Endodermal cell (in vitro differentiated cells): Measurements from ENCODE around the gene AUTS2. TPM values are rescaled to one million over a fixed set of nuclear protein-coding genes. Genes with fewer than 3 reads are reported as not detected.

ENCODE experiments used
- DNase-seq: peaks from one replicate; pipeline ENCODE4 v3.0.0-alpha.2; 2017
- H3K27ac ChIP-seq: 2 replicates; pipeline ENCODE4 v1.5.1; 2013; ENCODE audit warnings: mild to moderate bottlenecking, low read depth, low read length, moderate library complexity
- H3K27me3 ChIP-seq: 2 replicates; pipeline ENCODE4 v1.6.1; 2013; ENCODE audit warnings: mild to moderate bottlenecking, low read length, moderate library complexity; ENCODE audit not compliant: insufficient read depth, control insufficient read depth, poor library complexity, severe bottlenecking
- H3K36me3 ChIP-seq: 2 replicates; pipeline ENCODE4 v1.7.0; 2013; ENCODE audit warnings: mild to moderate bottlenecking, low read length, moderate library complexity; ENCODE audit not compliant: control insufficient read depth, insufficient read depth
- H3K4me1 ChIP-seq: one replicate; pipeline ENCODE4 v1.7.0; 2013; ENCODE audit warnings: low read length; ENCODE audit not compliant: control insufficient read depth, insufficient read depth
- H3K4me3 ChIP-seq: 2 replicates; pipeline ENCODE4 v1.5.1; 2013; ENCODE audit warnings: mild to moderate bottlenecking, low read length, moderate library complexity
- H3K9ac ChIP-seq: 2 replicates; pipeline ENCODE4 v1.6.1; 2013; ENCODE audit warnings: mild to moderate bottlenecking, low read length, moderate library complexity; ENCODE audit not compliant: poor library complexity, severe bottlenecking; ENCODE audit errors: extremely low read depth
- H3K9me3 ChIP-seq: 2 replicates; pipeline ENCODE4 v1.6.1; 2013; ENCODE audit warnings: mild to moderate bottlenecking, low read length, moderate library complexity; ENCODE audit not compliant: control insufficient read depth
- H3K27ac Mint-ChIP-seq: 2 replicates; pipeline ENCODE4 v1.8.0; 2020; ENCODE audit warnings: mixed read lengths
- H3K27me3 Mint-ChIP-seq: 2 replicates; pipeline ENCODE4 v1.8.0; 2021; ENCODE audit warnings: mild to moderate bottlenecking, mixed read lengths; ENCODE audit not compliant: insufficient read depth
- H3K36me3 Mint-ChIP-seq: 2 replicates; pipeline ENCODE4 v1.8.0; 2020; ENCODE audit warnings: low read depth, mixed read lengths
- H3K4me1 Mint-ChIP-seq: 2 replicates; pipeline ENCODE4 v1.8.0; 2020; ENCODE audit warnings: mixed read lengths
- H3K4me3 Mint-ChIP-seq: 2 replicates; pipeline ENCODE4 v1.8.0; 2020; ENCODE audit warnings: mild to moderate bottlenecking, moderate library complexity, mixed read lengths
- H3K9me3 Mint-ChIP-seq: 2 replicates; pipeline ENCODE4 v1.8.0; 2020; ENCODE audit warnings: mild to moderate bottlenecking, mixed read lengths
- CTCF ChIP-seq: fragments of 200-600 bp; sonication (generic); conservative IDR thresholded peaks from 2 replicates; pipeline ENCODE4 v1.5.0; 2021; ENCODE audit warnings: antibody characterized with exemption, mild to moderate bottlenecking
- WGBS, 2 experiments: methylation state at CpG; one replicate each; pipeline versions ENCODE4 v1.1.5 to v1.1.7; 2013; ENCODE audit warnings: missing lambda C conversion rate in 2 of 2, mixed read lengths in 1 of 2; ENCODE audit not compliant: insufficient coverage in 1 of 2, insufficient read length in 1 of 2; 5-methylcytosine and 5-hydroxymethylcytosine counted together
- total RNA-seq, 2 donors: library from RNA; stranded (reverse); fragmentation: NEBNext Ultra II Directional in 1 of 2; extraction: Animal tissue kit (Norgen Biotek cat#: 25700) in 1 of 2; gene quantifications; 2 replicates in 1 of 2; 3 replicates in 1 of 2; pipeline ENCODE4 v1.2.1, GENCODE V29; 2021

Gene AUTS2
- total RNA-seq, 2 donors from 2014 or later, result 76.8 to 106 TPM

DNA sequence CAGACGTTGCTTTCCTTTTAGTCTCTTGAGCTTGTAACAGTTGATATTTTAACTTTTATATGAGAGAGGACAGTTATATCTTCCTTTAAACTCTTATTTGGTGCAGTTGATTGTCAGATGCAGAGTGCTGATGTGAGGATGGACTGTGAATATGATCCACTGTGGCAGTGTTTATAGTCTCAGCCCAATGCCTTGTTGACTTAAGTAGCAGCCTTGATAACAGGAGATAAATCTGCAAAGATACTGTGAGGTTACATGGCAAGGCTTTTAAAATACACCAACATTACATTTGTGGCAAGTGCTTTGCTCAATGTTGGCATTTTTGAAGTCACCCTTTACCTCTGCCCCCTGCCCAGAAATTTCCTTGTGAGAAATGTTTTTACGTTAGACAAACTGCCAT, 206.7 kb downstream of the AUTS2 start:
- WGBS, 2 experiments, result 77 to 100% methylated on average over 1 to 2 of the region's 2 CpGs
- Mint-ChIP-seq H3K9me3 (no peaks in the 10 kb centered on the region), H3K27ac (no peak overlapping the region), H3K27me3 (no peaks in the 10 kb centered on the region), H3K4me1 (peaks cover 50% of the 10 kb centered on the region), H3K4me3 (no peak overlapping the region), H3K36me3 (peaks cover 8% of the 10 kb centered on the region)
- Histone ChIP-seq H3K4me1 (peaks cover 33% of the 10 kb centered on the region), H3K27ac (no peak overlapping the region), H3K27me3 (no peaks in the 10 kb centered on the region), H3K36me3 (no peaks in the 10 kb centered on the region), H3K9me3 (no peaks in the 10 kb centered on the region), H3K4me3 (no peak overlapping the region), H3K9ac (no peak overlapping the region)
- no peak for TF ChIP-seq CTCF
- DNase-seq, result no peak

DNA sequence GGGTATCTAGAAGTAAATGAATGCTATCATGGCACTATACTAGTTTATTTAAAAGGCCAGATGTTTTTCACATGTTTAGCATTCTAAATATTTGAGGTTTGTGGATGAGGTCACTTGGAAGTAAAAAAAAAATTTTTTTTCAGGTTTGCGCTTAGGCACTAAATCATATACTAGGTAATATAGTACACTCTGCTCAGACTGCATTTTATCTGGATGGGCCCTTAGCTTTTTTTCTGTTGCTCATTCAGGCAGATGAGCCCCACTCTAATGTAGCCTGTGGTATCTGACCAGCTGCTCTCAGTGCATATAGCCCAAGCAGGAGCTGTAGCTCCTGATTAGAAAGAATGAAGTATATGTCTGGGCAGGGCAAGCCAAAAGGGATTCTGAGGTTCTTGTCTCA, 210.1 kb downstream of the AUTS2 start:
- no peaks in the 10 kb centered on the region for H3K27me3 ChIP-seq
- H3K27me3 Mint-ChIP-seq, result no peaks in the 10 kb centered on the region
- no peak overlapping the region for H3K27ac ChIP-seq
- no peaks in the 10 kb centered on the region for H3K9me3 ChIP-seq
- H3K4me3 ChIP-seq, result no peak overlapping the region
- H3K36me3 Mint-ChIP-seq, result peaks cover 8% of the 10 kb centered on the region
- no peak for TF ChIP-seq CTCF
- 100% methylated on average over 1 of the region's 1 CpG; no CpG with 5 or more reads in 1 of the 2 experiments for WGBS, 2 experiments
- H3K4me1 Mint-ChIP-seq, result peaks cover 48% of the 10 kb centered on the region
- no peaks in the 10 kb centered on the region for H3K9me3 Mint-ChIP-seq
- no peak overlapping the region for H3K27ac Mint-ChIP-seq
- no peak for DNase-seq
- H3K9ac ChIP-seq, result no peak overlapping the region
- H3K36me3 ChIP-seq, result no peaks in the 10 kb centered on the region
- peaks cover 25% of the 10 kb centered on the region for H3K4me1 ChIP-seq
- H3K4me3 Mint-ChIP-seq, result no peak overlapping the region

DNA sequence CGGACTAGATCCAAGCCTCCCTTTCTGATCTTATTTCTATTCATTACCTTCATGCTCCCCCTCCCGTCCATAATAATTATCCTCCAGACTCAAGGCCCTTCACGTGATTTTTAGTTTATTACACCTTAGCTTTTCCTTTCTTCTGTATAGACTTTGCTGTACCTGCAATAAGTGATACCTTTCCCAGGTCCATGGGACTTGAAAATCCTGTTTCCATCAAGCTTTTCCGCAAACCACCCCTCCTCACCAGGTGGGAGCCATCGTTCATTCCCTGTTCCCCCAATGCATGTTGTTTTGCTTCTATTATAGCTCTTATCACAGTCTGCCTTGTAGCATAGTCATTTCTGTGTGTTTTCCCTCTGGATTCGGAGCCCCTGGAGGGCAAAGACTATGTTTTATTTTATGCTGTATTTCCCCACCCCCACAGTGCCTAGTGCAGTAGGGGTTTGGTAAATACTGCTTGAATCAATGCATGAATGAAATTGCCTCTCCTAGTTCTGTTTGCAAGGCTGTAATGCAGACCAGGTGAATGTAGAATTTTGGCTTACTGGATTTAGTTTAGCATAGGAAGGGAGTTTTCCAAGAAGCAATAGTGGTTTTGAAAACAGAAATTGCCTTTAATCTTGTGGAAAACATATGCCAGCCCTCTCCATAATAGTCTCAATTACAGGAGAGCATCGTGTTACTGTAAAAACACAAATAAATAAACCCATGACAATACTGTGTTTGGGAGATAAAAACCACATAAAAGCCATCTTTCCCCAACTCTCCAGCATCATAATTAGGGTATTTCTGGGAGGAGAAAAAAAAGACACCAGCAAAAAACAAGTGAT, 213.4 kb downstream of the AUTS2 start:
- Mint-ChIP-seq H3K36me3 (peaks cover 8% of the 10 kb centered on the region), H3K4me3 (no peak overlapping the region)
- 91 to 94% methylated on average over 4 to 7 of the region's 7 CpGs for WGBS, 2 experiments

More for the DNA sequence above, 213.4 kb downstream of the AUTS2 start:
- H3K27me3 Mint-ChIP-seq, result no peaks in the 10 kb centered on the region
- Histone ChIP-seq H3K27ac (no peak overlapping the region), H3K36me3 (no peaks in the 10 kb centered on the region), H3K9me3 (no peaks in the 10 kb centered on the region), H3K4me3 (no peak overlapping the region), H3K9ac (no peak overlapping the region), H3K4me1 (peaks cover 28% of the 10 kb centered on the region), H3K27me3 (no peaks in the 10 kb centered on the region)
- H3K27ac Mint-ChIP-seq, result no peak overlapping the region
- TF ChIP-seq CTCF, result no peak
- no peaks in the 10 kb centered on the region for H3K9me3 Mint-ChIP-seq
- H3K4me1 Mint-ChIP-seq, result peaks cover 53% of the 10 kb centered on the region
- no peak for DNase-seq
